Kidney glomerular epithelial cell (primary cell): ENCODE measurements around the gene SLC38A3.
A peak's percentile ranks its signal among the peaks of the same experiment; 100 is the strongest.
"Not testable (repeated sequence)": the region's sequence is repeated elsewhere in the genome, so short reads cannot be mapped to it uniquely, and the experiment has no call there.

ENCODE experiments used
- DNase-seq: peaks from one replicate; lab custom pipeline; 2025; lab: John Stamatoyannopoulos, UW

SLC38A3 gene

GRCh38 chr3:50231581-50231980, 26.5 kb downstream of the SLC38A3 start:
- no peak for DNase-seq

- DNase-seq = no peak
Observed at GRCh38 chr3:50232303-50232702, 27.2 kb downstream of the SLC38A3 start.

- DNase-seq = no peak
Observed at GRCh38 chr3:50233176-50233575, 28.1 kb downstream of the SLC38A3 start.

GRCh38 chr3:50235716-50236483, 30.8 kb downstream of the SLC38A3 start, which contains the start of gene GNAI2:
GNAI2 (plus strand) TSS chr3:50236204; CDS start chr3:50236336, 132 bp downstream.
- DNase-seq = peak; percentile 99

- no peak for DNase-seq
Observed at GRCh38 chr3:50236484-50237132, 31.5 kb downstream of the SLC38A3 start.

- DNase-seq = no peak
Observed at GRCh38 chr3:50237133-50237651, 32.1 kb downstream of the SLC38A3 start.

GRCh38 chr3:50237754-50238548, 32.9 kb downstream of the SLC38A3 start:
- DNase-seq = peak; percentile 80

- DNase-seq = no peak
Observed at GRCh38 chr3:50238549-50239026, 33.5 kb downstream of the SLC38A3 start.

- DNase-seq = no peak
Observed at GRCh38 chr3:50239649-50240048, 34.6 kb downstream of the SLC38A3 start.

GRCh38 chr3:50241163-50241562, 36.1 kb downstream of the SLC38A3 start:
- no peak for DNase-seq

GRCh38 chr3:50241713-50242380, 36.8 kb downstream of the SLC38A3 start:
- DNase-seq = no peak

GRCh38 chr3:50242381-50242770, 37.3 kb downstream of the SLC38A3 start:
- DNase-seq = no peak

- DNase-seq = no peak
Observed at GRCh38 chr3:50242851-50243542, 37.9 kb downstream of the SLC38A3 start.

- no peak for DNase-seq
Observed at GRCh38 chr3:50243543-50243895, 38.4 kb downstream of the SLC38A3 start.

- not testable (repeated sequence) for DNase-seq
Observed at GRCh38 chr3:50244813-50245212, 39.7 kb downstream of the SLC38A3 start.

GRCh38 chr3:50245251-50245745, 40.2 kb downstream of the SLC38A3 start:
- no peak for DNase-seq

GRCh38 chr3:50245831-50246516, 40.9 kb downstream of the SLC38A3 start:
- peak; percentile 65 for DNase-seq

- DNase-seq = peak; percentile 83
Observed at GRCh38 chr3:50246517-50246954, 41.5 kb downstream of the SLC38A3 start.

GRCh38 chr3:50248387-50248786, 43.3 kb downstream of the SLC38A3 start:
- no peak for DNase-seq

GRCh38 chr3:50249457-50249856, 44.4 kb downstream of the SLC38A3 start:
- no peak for DNase-seq
